ENCODE results near the gene GRHL1. TPM values are rescaled to one million over a fixed set of nuclear protein-coding genes. Genes with fewer than 3 reads are reported as not detected.
A peak's percentile ranks its signal among the peaks of the same experiment; 100 is the strongest.

The GRHL1 gene
- total and polyA plus RNA-seq, 2 of the 8 experiments (the other 6 are each of a cell fraction or from before 2014, with no cell fraction given) = 1.3 to 3.6 TPM

DNA sequence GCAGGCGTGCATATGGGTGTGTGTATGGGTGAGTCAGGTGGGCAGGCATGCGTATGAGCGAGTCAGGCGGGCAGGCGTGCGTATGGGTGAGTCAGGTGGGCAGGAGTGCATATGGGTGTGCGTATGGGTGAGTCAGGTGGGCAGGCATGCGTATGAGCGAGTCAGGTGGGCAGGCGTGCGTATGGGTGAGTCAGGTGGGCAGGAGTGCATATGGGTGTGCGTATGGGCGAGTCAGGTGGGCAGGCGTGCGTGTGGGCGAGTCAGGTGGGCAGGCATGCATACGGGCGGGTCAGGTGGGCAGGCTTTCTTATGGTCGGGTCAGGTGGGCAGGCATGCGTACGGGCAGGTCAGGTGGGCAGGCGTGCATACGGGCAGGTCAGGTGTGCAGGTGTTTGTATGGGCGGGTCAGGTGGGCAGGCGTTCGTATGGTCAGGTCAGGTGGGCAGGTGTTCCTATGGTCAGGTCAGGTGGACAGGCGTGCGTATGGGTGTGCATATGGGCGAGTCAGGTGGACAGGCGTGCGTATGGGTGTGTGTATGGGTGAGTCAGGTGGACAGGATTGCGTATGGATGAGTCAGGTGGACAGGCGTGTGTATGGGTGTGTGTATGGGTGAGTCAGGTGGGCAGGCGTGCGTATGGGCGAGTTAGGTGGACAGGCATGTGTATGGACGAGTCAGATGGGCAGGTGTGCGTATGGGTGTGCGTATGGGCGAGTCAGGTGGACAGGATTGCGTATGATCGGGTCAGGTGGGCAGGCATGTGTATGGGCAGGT is 63.1 kb downstream of the GRHL1 start:
- Histone ChIP-seq H3K4ac (replicated peaks; ENCODE audit: insufficient read length, low read depth, low read length) (no peak overlapping the region), H2BK20ac (ENCODE audit: low read length) (no peak overlapping the region), H3K79me2 (ENCODE audit: control insufficient read depth in 1 of 2, insufficient read depth in 2 of 2, low read length in 2 of 2) (no peaks in the 10 kb centered on the region), H3K9me3 (ENCODE audit: insufficient read depth in 2 of 2, low read depth in 1 of 2, low read length in 1 of 2) (no peaks in the 10 kb centered on the region; a peak in 1 of 4 replicates), H4K5ac (ENCODE audit: insufficient read length, low read depth, low read length) (no peak overlapping the region), H3K27me3 (replicated peaks in 1 of 4; ENCODE audit: control insufficient read depth in 3 of 4, extremely low read depth in 1 of 4, insufficient read depth in 3 of 4, low read length in 3 of 4) (no peaks in the 10 kb centered on the region), H3K27ac (ENCODE audit: low read depth, low read length) (no peak overlapping the region), H2BK15ac (ENCODE audit: low read length) (no peak overlapping the region), H3K23me2 (ENCODE audit: low read depth, low read length) (peaks cover 3% of the 10 kb centered on the region; the same call in 1 of the 2 replicates), H3K4me1 (replicated peaks in 1 of 4; ENCODE audit: control insufficient read depth in 3 of 4, insufficient read depth in 4 of 4, low read length in 3 of 4) (no peaks in the 10 kb centered on the region), H3K9ac (replicated peaks in 1 of 4; ENCODE audit: extremely low read depth in 1 of 4, low read depth in 3 of 4, low read length in 3 of 4) (no peak overlapping the region), H3K36me3 (ENCODE audit: control insufficient read depth in 2 of 4, insufficient read depth in 4 of 4, low read length in 3 of 4) (no peaks in the 10 kb centered on the region), H2BK5ac (ENCODE audit: low read depth, low read length) (no peak overlapping the region), H3K4me3 (ENCODE audit: extremely low read depth in 1 of 4, insufficient read depth in 2 of 4, low read depth in 3 of 4, low read length in 4 of 4) (no peak overlapping the region), H3K18ac (ENCODE audit: extremely low read depth, low read length) (no peak overlapping the region), H2AK5ac (ENCODE audit: low read depth, low read length) (0 out of 2 replicates have a peak overlapping the region, but pooled peaks have one; percentile 13), H3K79me1 (ENCODE audit: low read depth, low read length) (no peaks in the 10 kb centered on the region), H3K56ac (replicated peaks; ENCODE audit: insufficient read length, low read depth, low read length) (no peak overlapping the region), H2BK12ac (ENCODE audit: low read depth, low read length) (no peak overlapping the region), H4K8ac (ENCODE audit: extremely low read depth, insufficient read depth, low read length) (no peak overlapping the region), H3K14ac (ENCODE audit: insufficient read length) (no peak overlapping the region), H2AFZ (ENCODE audit: low read length) (no peak overlapping the region), H3K23ac (ENCODE audit: insufficient read length) (no peak overlapping the region), H4K91ac (replicated peaks; ENCODE audit: insufficient read length, low read length) (no peak overlapping the region), H4K20me1 (replicated peaks in 1 of 2; ENCODE audit: control insufficient read depth in 1 of 2, insufficient read depth in 2 of 2, low read length in 2 of 2) (peaks cover 0 to 2% of the 10 kb centered on the region in 2 experiments), H3K4me2 (ENCODE audit: insufficient read depth in 1 of 2, low read depth in 2 of 2, low read length in 2 of 2) (no peak overlapping the region), H2BK120ac (replicated peaks; ENCODE audit: low read depth, low read length) (no peak overlapping the region)
- CTCF ChIA-PET (ENCODE audit: partially characterized antibody) = no interaction called here
- no peak for FAIRE-seq
- POLR2A ChIA-PET (ENCODE audit: partially characterized antibody) = no interaction called here
- no peak for DNase-seq (ENCODE audit: low read depth in 1 of 2, low spot score in 2 of 2)
- 90% methylated on average over 41 of the region's 42 CpGs; no CpG with 5 or more reads in 1 of the 2 experiments for WGBS, 2 experiments (ENCODE audit: extremely low coverage in 1 of 2, insufficient coverage in 1 of 2, insufficient read length in 1 of 2, insufficient replicate concordance in 2 of 2, low coverage in 1 of 2, low lambda C conversion rate in 2 of 2, missing lambda C conversion rate in 1 of 2)
- no peak for TF ChIP-seq KDM5A (IDR thresholded peaks at IDR 0.05; ENCODE audit: low read length)
- no peak for TF ChIP-seq CTBP2 (IDR thresholded peaks at IDR 0.05; ENCODE audit: borderline replicate concordance, insufficient read depth, insufficient read length, low read length)
- TF ChIP-seq BACH1 (IDR thresholded peaks at IDR 0.05; ENCODE audit: low read length) = no peak
- TF ChIP-seq RXRA (IDR thresholded peaks at IDR 0.05; ENCODE audit: insufficient read depth, low read depth, low read length) = no peak
- no peak for TF ChIP-seq KDM4A (IDR thresholded peaks at IDR 0.05; ENCODE audit: low read depth, low read length, severe bottlenecking)
- no peak for TF ChIP-seq RBBP5 (IDR thresholded peaks at IDR 0.05; ENCODE audit: borderline replicate concordance, low read depth, low read length)
- TF ChIP-seq FOSL1 (IDR thresholded peaks at IDR 0.05; ENCODE audit: insufficient read depth, low read depth, low read length) = no peak
- TF ChIP-seq SAP30 (IDR thresholded peaks at IDR 0.05; ENCODE audit: insufficient read depth, insufficient replicate concordance, low read length) = no peak
- TF ChIP-seq TAF1 (IDR thresholded peaks at IDR 0.05; ENCODE audit: low read depth, low read length) = no peak
- TF ChIP-seq TEAD4 (IDR thresholded peaks at IDR 0.05; ENCODE audit: low read depth, low read length) = no peak
- no peak for TF ChIP-seq NANOG (IDR thresholded peaks at IDR 0.05; ENCODE audit: insufficient read depth, low read depth, low read length, poor library complexity, severe bottlenecking)
- no peak for TF ChIP-seq SIN3A (conservative IDR thresholded peaks at IDR 0.05 in 1 of 2, IDR thresholded peaks at IDR 0.05 in 1 of 2; ENCODE audit: low read depth in 1 of 2, low read length in 2 of 2)

Data from H1 (cell line).